Hematopoietic multipotent progenitor cell (in vitro differentiated cells): Measurements from ENCODE around the gene CREB5. TPM values are rescaled to one million over a fixed set of nuclear protein-coding genes. Genes with fewer than 3 reads are reported as not detected.

Experiments
- DNase-seq, 3 donors: peaks; one replicate each; pipeline ENCODE4 v3.0.0-alpha.2; 2011 to 2015; ENCODE audit warnings: low read depth in 2 of 3, low spot score in 2 of 3
- total RNA-seq: library from RNA; depleted of rRNA; stranded (reverse); fragments of >200 nt; gene quantifications from one replicate; pipeline ENCODE4 v1.2.3, GENCODE V29; 2012

The CREB5 gene
- total RNA-seq, 1 donor = 20.7 TPM

- DNase-seq = no peak
Observed at GRCh38 chr7:28700096-28700495, 287.8 kb downstream of the CREB5 start.

DNA sequence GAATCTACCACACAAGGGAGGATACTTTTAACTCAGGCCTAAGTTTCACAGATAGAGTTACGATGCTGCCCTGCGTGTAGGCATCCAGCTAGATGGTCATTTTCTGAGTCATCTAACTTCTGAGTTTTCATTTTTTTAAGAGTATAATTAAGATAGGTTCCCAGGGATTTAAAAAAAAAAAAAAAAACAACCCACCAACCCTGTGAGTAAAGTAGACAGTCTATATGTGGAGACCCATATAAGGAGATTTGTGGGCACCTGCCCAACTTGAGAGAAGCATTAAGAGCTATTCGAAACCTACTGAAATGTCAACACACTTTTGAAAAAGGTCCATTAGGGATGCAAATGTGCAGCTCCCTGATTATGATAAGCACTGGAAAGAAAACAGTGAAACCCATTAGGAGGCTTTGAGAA is 288.5 kb downstream of the CREB5 start:
- no peak for DNase-seq

GRCh38 chr7:28701731-28702130 is 289.4 kb downstream of the CREB5 start:
- no peak for DNase-seq

GRCh38 chr7:28702171-28702570 is 289.9 kb downstream of the CREB5 start:
- DNase-seq = no peak

GRCh38 chr7:28703037-28703765 is 290.9 kb downstream of the CREB5 start:
- DNase-seq = no peak

- no peak for DNase-seq
Observed at GRCh38 chr7:28704706-28705105, 292.4 kb downstream of the CREB5 start.

GRCh38 chr7:28705350-28705749 is 293.0 kb downstream of the CREB5 start:
- DNase-seq = no peak

DNA sequence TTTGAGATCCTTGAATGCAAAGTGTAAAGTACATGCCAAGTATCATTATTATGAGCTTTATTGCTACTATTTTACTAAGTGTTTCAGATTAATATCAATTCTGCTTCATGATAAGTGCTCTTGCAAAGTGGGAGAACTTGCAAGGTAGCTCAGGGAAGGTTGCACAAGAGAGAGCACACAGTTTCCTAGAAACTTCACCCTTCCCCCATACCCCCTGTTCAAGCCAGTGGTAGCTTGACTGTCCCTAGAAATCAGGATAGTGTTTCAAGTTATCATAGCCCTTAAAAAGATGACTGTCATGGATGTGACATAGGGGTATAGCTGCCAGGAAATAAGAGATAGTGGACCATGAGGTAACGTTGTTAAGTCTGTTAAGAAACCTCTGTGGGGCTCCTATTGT is 294.3 kb downstream of the CREB5 start:
- DNase-seq = no peak

- no peak for DNase-seq
Observed at GRCh38 chr7:28707291-28707690, 295.0 kb downstream of the CREB5 start.

DNA sequence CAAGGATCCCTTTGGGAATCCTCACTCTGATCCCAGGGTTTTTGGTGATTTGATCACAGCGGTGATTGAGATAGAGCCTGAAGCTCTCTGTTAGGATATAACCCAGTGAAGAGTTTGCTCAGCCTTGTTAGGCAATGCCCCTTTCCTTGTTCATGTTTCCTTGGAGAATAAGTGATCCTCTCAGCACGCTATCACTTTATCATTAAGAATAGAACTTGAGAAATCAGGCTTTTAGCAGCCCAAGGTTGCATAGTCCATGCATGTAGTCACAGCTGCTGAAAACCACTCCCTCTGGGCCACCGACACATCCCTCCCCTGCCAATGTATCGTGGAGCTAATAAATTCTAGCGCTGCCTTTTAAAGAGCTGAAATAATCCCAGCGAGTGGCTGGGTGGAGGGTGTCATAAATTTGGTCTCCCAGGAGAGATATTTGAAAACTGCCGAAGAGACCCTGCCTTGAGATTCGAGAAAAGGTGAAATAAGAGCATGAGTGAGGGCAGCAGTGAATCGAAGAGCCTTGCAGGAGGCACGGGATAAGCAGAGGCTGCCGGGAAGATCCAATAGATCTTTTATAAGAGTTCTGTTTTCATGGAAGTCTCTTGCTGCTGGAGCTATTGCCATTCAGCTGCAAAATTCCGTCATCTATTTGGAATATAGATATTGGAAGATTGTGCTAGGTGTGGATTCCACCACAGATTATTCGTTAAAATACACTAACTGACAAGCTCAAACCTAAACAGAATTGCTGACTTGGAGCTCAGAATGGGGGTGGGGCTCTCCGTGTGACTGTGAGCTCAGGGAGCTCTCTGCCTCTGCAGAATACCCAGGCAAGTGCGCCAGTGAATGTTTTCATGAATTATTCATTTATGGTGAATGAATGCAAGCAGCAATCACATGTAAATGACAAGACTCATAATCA is 296.0 kb downstream of the CREB5 start:
- no peak for DNase-seq

- DNase-seq = no peak
Observed at GRCh38 chr7:28709748-28710147, 297.4 kb downstream of the CREB5 start.

GRCh38 chr7:28711114-28711513 is 298.8 kb downstream of the CREB5 start:
- no peak for DNase-seq

DNA sequence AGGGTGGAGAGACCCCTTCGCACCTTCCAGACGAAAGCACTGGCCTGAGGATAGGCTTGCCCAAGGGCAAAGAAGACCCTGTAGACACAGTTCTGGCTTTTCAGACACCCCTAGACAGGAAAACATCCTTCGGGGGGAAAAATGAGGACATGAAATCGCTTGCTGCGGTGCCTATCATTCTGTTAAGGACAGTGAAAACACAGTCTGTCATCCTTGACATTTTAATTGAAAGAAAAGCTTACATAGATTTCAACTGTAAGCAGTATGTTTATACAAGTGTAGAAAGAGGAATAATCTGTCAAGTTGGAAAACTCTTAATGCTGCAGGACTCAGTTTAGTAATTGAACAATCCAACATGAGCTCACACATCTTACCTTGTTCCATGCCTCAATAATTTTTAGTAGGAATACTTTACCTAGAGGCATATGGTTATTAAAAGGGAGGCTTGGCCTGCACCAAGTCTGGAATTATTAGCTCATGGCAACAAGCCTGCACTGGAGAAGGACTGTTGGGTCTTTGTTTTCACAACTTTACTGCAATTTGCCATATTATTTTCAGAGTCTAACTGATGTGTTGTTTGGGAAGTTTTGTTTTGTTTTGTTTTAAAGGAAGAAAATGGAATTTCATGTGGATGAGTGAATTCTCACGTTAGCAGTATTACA is 302.3 kb downstream of the CREB5 start:
- DNase-seq = no peak

GRCh38 chr7:28717445-28718054 is 305.2 kb downstream of the CREB5 start:
- DNase-seq = no peak

DNA sequence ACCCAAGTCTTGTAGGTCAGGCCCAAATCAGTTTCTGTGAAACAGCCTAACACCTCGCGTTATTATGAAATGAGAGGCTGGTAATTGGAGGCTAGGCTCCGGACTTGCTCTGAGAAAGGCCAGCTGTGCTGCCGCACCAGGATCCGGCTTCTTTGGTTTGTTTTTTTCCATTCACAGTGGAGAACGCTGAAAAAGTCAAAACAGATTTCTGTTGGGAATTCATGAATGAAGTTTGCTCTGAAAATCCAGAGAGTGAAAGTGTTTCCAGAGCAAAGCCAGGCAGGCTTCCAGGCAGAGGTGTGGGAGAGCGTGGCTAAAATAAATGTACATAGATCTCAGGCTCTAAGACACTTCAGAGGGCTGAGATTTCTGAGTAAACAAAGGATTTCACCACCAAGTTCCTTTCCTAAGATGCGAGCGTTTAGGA is 305.8 kb downstream of the CREB5 start:
- DNase-seq = no peak

- no peak for DNase-seq
Observed at GRCh38 chr7:28718545-28718944, 306.2 kb downstream of the CREB5 start.

DNA sequence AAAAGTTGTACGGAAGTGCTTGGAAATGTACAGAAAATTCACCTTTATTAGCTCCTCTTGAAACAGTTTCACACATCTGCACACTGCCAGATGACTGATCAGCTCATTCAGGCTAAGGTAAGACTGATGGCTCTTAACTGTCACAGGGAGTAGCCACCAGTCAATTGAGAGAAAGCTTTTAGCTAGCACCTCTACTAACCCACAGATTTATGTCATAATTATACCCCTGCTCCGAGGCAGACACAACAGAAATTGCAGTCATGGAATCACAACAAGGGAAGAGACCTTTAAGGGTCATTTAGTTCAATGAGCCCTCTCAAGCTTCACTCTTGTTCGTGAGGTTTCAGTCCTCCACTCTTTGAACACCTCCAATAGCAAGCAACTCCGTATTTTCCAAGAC is 310.4 kb downstream of the CREB5 start:
- DNase-seq = no peak

DNA sequence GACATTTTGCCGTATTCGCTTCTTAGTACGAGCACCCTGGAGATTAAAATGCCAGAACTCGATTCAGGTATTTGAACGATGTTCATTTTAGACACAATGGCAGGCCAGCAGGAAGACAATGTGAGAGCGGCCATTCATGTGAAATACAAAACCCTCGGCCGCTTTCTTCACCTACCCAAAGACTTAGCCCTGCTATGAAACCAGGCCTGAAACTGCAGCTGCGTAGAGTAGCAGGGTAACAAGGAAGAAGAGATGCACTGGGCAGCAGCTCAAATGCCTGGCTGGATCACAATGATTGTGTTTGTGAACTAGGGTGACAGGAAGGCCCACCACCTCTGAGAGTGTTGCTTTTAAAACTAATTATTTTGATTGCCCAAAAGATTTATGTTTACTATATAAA is 311.0 kb downstream of the CREB5 start:
- no peak for DNase-seq

GRCh38 chr7:28724563-28724962 is 312.2 kb downstream of the CREB5 start:
- DNase-seq = no peak

DNA sequence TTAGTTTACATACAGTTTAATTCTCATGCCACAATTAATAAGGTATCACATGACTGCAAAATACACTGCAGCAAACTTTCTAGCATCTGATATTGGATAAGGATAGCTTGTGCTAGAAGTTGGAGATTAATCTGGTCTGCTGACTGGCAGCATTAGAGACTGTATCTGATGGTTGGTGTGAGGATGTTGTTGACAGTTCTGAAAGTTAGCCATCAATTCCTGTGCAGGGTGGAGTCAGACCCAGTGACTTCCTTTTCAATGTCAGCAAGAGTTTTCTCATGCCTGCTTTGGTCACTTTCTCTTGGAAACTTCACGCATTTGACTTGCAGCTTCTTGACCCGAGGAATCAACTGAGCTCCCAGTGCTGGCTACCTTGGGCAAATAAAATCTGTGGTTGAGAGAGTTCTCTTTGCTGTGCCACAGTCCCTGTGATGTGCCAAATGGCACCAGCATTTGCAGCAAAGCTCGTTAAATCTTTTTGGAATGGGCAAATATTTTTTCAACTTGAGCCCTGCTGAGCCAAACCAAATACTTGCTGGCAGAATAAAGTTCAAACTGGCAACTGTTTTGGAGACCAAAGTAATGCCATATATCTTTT is 312.8 kb downstream of the CREB5 start:
- no peak for DNase-seq

- no peak for DNase-seq
Observed at GRCh38 chr7:28725911-28726310, 313.6 kb downstream of the CREB5 start.
